ENCODE measurements around the gene SDK1.

DNA sequence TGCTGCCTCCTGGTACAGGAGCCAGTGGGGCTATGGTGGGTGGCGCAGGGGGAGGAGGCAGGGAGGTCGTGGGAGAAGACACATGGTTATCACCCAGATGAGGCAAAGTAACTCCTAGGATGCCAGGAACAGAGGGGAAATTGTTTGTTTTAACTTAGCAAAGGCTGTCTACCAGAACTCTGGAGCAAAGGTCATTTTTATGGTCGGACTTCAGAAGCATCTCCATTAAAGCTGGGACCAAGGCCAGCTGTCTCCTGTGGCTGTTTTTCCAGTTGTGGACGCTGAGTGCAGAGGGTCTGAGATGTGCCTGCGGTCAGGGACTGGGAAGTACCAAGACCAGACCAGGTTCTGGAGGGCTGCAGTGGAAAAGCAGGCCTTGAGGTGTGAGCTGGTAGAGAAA, 855.1 kb downstream of the SDK1 start:
- no peak for TF ChIP-seq EZH2 (IDR thresholded peaks at IDR 0.05; ENCODE audit: borderline replicate concordance, low read depth, low read length, severe bottlenecking)
- TF ChIP-seq, protein P1, sequence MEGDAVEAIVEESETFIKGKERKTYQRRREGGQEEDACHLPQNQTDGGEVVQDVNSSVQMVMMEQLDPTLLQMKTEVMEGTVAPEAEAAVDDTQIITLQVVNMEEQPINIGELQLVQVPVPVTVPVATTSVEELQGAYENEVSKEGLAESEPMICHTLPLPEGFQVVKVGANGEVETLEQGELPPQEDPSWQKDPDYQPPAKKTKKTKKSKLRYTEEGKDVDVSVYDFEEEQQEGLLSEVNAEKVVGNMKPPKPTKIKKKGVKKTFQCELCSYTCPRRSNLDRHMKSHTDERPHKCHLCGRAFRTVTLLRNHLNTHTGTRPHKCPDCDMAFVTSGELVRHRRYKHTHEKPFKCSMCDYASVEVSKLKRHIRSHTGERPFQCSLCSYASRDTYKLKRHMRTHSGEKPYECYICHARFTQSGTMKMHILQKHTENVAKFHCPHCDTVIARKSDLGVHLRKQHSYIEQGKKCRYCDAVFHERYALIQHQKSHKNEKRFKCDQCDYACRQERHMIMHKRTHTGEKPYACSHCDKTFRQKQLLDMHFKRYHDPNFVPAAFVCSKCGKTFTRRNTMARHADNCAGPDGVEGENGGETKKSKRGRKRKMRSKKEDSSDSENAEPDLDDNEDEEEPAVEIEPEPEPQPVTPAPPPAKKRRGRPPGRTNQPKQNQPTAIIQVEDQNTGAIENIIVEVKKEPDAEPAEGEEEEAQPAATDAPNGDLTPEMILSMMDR (IDR thresholded peaks at IDR 0.05; ENCODE audit: extremely low read depth in 1 of 2, insufficient read depth in 1 of 2, low read depth in 1 of 2, low read length in 2 of 2) = no peak

Measured in endothelial cell of umbilical vein (primary cell).